GM12865 (cell line): ENCODE measurements around the gene MACIR.
A peak's percentile ranks its signal among the peaks of the same experiment; 100 is the strongest.

Source experiments
- DNase-seq: peaks from one replicate; pipeline ENCODE4 v3.0.0; 2010; ENCODE audit warnings: low read depth
- H3K4me3 ChIP-seq: 2 replicates; pipeline ENCODE4 v1.5.1; 2011; ENCODE audit warnings: mild to moderate bottlenecking, low read depth, low read length, control low read depth
- CTCF ChIP-seq: IDR thresholded peaks from 2 replicates; pipeline ENCODE4 v1.5.1; 2011; ENCODE audit warnings: low read length, control low read depth, low read depth, inconsistent platforms; ENCODE audit not compliant: insufficient read depth; ENCODE audit errors: missing control alignments

The MACIR gene

DNA sequence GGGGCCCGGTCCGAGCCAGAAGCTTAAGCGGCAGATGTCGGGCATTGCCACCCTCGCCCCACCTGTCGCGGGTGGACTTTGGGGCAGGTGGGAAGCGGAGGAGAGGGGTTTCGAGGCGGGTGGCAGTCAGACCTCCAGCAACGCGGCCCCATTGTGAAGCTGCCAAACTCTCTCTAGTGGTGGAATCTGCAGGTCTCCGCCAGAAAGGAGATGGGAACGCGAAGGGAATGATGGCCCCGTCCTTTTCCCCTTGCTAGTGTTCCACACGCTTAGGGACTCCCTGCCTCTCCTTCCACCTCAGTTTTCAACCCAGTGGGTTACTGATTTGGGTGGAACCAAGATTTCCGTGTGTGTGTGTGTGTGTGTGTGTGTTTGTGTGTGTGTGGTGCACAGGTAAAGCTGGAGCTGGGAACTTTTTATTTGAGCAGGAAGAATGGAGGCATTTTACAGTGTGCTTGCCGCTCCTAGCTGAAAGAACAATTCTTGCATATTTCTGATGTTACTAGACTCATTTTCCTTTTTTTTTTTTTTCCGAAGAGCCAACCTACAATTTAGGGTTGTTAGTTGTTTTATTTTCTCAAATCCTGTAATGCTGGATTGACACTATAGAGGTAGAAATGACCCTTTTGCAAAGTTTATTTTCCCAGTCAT is 1.3 kb downstream of the MACIR start:
- no peak for DNase-seq
- H3K4me3 ChIP-seq: peak overlapping the region; percentile 99
- no peak for TF ChIP-seq CTCF

DNA sequence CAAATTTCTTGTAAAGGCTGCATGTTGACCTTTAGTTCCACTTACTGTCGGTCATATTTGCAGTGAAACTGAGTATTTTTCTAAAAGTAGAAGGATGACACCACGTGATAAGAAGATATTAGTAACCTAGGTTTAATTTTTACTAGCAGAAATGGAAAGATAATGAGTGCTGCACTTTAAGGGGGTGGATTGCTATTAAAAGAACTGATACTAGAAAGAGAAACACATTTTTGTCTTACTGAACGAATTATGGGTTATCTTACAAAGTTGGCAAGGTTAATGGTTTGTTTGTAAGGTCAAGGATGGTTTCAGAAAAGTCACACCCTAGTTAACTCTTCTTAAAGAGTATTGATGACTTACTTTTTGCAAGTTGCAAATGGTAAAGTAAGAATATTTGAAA is 2.4 kb downstream of the MACIR start:
- peak; percentile 69 for DNase-seq
- peak overlapping the region; percentile 99 for H3K4me3 ChIP-seq
- TF ChIP-seq CTCF: no peak

DNA sequence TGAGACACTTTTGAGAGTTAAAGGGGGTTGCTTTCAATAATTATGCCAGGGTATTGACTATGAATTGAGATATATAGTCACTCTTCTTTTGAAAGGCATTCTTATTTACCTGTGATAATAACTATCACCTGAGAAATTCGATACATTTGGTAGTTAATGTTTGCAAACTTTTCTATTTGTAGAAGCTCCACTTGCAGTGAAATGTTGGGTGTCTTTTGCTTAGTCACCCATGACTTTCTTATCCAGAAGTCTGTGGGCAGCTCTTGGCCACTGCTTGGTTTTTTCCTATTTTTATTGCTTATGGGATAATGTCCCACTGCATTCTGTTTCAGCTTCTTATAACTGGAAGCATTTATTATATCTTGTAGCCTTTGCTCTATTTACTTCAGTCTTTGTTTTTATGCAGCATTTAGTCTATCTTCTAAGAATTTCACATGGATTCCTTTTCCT is 3.9 kb downstream of the MACIR start:
- no peak overlapping the region for H3K4me3 ChIP-seq
- TF ChIP-seq CTCF: no peak
- no peak for DNase-seq

DNA sequence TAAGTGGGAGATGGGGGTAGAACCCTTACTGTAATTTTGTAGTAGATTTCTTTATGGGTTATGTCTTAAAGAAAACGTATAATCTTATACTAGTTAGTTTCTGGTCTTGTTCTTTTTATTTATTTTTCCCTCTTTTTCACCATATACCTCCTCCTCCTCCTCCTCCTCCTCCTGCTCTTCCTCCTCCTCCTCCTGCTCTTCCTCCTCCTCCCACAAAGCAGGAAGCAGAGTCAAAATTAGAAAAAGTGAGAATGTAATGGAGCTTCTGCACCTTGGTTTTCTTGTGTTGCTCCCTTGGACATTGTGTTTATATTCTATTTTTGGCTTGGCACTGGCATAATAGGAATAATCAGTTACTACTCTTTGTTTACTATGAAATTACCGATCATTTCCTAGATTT is 4.5 kb downstream of the MACIR start:
- TF ChIP-seq CTCF: no peak
- no peak overlapping the region for H3K4me3 ChIP-seq
- no peak for DNase-seq

- H3K4me3 ChIP-seq: no peak overlapping the region
- no peak for TF ChIP-seq CTCF
- DNase-seq: no peak
Observed at GRCh38 chr5:103264508-103264907, 5.9 kb downstream of the MACIR start.

DNA sequence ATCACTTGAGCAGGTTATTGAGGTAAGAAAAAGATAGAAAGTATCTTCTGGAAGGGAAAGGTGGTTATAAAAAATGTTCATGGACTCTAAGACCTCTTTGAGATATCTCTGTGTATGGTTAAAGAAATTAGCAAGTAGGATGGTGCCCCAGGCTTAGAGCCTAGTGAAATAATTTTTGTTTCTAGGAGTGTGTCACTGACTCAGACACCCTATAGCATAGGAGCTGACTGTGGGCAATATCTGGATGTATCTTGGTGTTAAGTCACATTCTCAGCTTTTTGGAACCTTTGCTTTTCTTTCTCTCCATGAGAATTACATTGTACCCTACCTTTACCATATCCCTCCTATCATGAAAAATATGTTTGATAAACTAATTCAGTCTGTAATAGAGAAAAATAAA is 12.0 kb downstream of the MACIR start:
- H3K4me3 ChIP-seq: no peak overlapping the region
- no peak for TF ChIP-seq CTCF
- DNase-seq: no peak

- no peak for DNase-seq
- TF ChIP-seq CTCF: no peak
- H3K4me3 ChIP-seq: peak overlapping the region; percentile 23
Observed at GRCh38 chr5:103271570-103272289, 13.2 kb downstream of the MACIR start.
